Stimulated activated CD8-positive, alpha-beta memory T cell treated with anti-CD3 and anti-CD28 coated beads, Interleukin-15, amount 100 ng/mL, for 24 hours (primary cell): ENCODE data around the gene HSD17B1.

Source experiments
- DNase-seq: peaks from one replicate; pipeline ENCODE4 v3.0.0-alpha.2; 2020; ENCODE audit warnings: low read depth

HSD17B1 gene

GRCh38 chr17:42568341-42569111, 15.8 kb downstream of the HSD17B1 start:
- no peak for DNase-seq

GRCh38 chr17:42571435-42572225, 18.9 kb downstream of the HSD17B1 start:
- DNase-seq, result no peak

GRCh38 chr17:42573095-42573494, 20.4 kb downstream of the HSD17B1 start:
- DNase-seq, result no peak

GRCh38 chr17:42574463-42574862, 21.7 kb downstream of the HSD17B1 start:
- no peak for DNase-seq

GRCh38 chr17:42577140-42577531, 24.4 kb downstream of the HSD17B1 start:
- DNase-seq, result no peak

GRCh38 chr17:42577532-42578281, 25.0 kb downstream of the HSD17B1 start, which contains the start of gene PSMC3IP:
Gene PSMC3IP (minus strand): TSS chr17:42577729. CDS start chr17:42577686, 43 bp downstream.
- peak; percentile 86 for DNase-seq

- no peak for DNase-seq
Measured at GRCh38 chr17:42578282-42578869, 25.7 kb downstream of the HSD17B1 start.

GRCh38 chr17:42579794-42580551, 27.2 kb downstream of the HSD17B1 start:
- no peak for DNase-seq

GRCh38 chr17:42581744-42582270, 29.1 kb downstream of the HSD17B1 start:
- DNase-seq, result no peak

GRCh38 chr17:42584880-42585279, 32.2 kb downstream of the HSD17B1 start:
- DNase-seq, result no peak

GRCh38 chr17:42585353-42585752, 32.6 kb downstream of the HSD17B1 start:
- DNase-seq, result no peak

GRCh38 chr17:42586514-42587230, 33.9 kb downstream of the HSD17B1 start:
- no peak for DNase-seq

- no peak for DNase-seq
Measured at GRCh38 chr17:42590886-42591285, 38.2 kb downstream of the HSD17B1 start.

GRCh38 chr17:42591411-42591810, 38.7 kb downstream of the HSD17B1 start:
- no peak for DNase-seq

- no peak for DNase-seq
Measured at GRCh38 chr17:42596386-42596785, 43.7 kb downstream of the HSD17B1 start.

- no peak for DNase-seq
Measured at GRCh38 chr17:42598905-42599304, 46.2 kb downstream of the HSD17B1 start.

- DNase-seq, result no peak
Measured at GRCh38 chr17:42603318-42603717, 50.6 kb downstream of the HSD17B1 start.
